Inferior parietal cortex (tissue), 1 donor: ENCODE measurements around the gene CD46.

ENCODE experiments used
- DNase-seq: peaks from one replicate; pipeline ENCODE4 v3.0.0-alpha.2; 2016; ENCODE audit errors: extremely low spot score

CD46 gene

GRCh38 chr1:207797229-207797973 is 45.5 kb downstream of the CD46 start:
- peak; percentile 92 for DNase-seq

GRCh38 chr1:207798847-207799246 is 47.0 kb downstream of the CD46 start:
- no peak for DNase-seq

GRCh38 chr1:207799989-207800648 is 48.3 kb downstream of the CD46 start:
- DNase-seq, result no peak

DNA sequence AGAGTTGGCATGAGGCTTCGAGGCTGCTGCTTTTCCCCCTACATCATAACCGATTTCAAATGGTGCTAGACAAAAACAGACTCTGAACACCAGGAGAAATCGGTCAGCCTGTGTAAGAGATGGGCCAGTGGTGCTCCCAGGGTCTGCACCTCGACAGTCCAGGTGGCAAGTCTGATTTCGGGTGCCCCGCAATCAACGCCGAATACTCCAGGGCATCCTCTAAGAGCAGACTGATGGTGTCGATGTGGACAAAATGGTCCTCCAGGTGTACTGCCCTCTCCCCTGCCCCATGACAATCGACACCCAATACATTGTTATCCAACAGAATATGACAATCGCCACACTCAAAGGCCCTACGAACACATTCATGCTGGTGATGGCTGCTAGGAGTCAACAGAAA is 50.0 kb downstream of the CD46 start:
- DNase-seq, result no peak

DNA sequence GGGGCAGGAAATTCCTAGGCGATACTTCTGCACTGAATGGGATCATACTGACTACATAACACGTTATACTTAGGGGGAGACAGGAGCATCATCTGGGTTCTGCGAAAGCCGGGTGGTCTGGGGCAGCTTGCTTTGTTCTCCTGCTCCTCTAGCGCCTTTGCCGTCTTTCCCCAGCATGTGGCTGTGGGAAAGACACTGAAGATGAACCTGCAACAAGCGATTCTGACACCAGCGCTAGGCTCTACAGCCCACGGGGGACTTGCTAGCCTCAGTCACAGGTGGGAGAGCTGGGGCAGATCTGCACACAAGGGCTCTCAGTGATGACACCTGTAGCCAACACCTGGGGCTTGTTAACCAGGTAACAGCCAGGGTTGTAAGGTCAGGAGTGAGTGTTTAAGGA is 51.8 kb downstream of the CD46 start:
- no peak for DNase-seq

- DNase-seq, result no peak
Measured at GRCh38 chr1:207804721-207805468, 53.0 kb downstream of the CD46 start.

- no peak for DNase-seq
Measured at GRCh38 chr1:207805841-207806421, 54.1 kb downstream of the CD46 start.

DNA sequence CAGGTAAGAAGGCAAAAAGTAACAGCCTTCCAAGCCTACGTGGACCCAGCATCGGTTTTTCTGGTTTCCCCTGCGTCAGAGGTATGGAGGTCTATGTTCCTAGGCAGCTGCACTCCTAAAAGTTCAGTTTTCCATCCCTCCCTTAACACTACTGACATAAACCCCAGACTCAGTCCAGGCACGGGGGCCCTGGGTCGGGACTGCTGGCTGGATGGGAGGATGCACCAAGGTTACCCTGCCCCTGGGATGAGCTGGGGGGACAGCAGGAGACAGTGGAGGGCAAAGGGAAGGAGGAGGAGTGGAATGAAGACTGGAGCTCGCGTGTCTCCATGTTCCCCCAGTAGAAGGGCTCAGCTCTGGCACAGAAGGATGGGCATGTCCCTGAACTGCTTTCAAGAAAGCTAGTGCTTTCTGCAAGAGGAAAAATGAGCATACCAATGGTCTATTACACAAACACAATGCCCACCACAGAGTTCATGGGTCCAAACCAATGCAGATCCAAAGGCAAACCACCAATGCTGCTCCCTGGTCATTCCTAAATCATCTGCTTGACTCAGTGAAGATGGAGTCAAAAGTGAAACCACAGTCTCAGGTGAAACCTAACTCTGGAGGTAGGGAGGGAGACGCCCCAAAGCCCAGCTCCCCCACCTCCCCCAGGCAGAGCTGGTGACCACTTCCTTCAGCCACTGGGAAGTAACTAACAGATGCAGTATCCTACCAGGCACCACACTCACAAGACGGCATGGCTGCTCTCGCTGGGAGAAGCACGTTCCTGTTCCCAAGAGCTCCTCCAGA is 54.9 kb downstream of the CD46 start:
- no peak for DNase-seq

DNA sequence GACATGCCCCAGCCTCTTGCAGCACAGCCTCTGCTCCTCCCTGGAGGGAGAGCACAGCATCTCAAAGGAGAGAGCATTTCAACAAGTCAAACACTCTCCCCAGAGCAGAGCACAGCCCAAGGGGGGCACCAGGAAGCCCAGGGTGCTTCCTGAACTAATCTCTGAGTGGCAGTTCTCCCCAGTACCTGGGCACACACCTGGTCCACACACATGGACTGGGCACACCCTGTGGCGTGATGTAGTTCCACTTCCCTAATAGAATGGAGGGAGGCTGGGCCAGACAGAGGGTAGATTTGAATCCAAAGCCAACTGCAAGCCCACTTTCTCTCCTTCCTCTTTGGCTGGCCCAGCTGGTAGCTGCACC is 55.5 kb downstream of the CD46 start:
- no peak for DNase-seq

DNA sequence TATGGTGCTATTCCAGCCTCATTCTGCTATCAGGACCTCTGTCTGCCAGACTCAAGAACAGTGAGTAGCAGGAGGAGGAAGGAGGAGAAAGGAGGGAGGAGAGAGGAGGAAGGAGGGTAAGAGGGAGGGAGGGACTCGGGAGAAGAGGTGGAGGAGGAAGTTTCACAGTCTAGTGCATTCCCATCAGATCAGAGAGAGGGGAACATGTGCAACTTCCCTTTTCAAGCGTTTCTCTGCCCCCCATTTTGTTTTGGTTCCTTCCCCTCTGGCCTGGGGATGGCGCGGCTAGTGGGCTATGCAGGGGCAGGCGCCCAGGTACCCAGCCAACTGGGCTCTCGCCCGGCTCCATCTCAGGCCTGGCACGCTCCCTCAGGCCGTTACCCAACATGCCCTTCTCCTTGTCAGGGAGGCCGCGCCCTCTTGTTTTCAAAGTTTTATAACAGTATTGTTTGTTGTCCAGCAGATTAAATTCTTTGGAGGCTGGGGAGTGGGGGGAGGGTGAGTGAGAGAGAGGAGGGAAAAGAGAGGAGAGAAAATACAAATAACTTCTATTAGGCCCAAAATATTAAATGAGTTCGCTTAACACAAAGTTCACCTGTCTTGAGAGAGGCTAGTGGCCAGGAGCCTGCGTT is 56.0 kb downstream of the CD46 start:
- DNase-seq, result no peak

DNA sequence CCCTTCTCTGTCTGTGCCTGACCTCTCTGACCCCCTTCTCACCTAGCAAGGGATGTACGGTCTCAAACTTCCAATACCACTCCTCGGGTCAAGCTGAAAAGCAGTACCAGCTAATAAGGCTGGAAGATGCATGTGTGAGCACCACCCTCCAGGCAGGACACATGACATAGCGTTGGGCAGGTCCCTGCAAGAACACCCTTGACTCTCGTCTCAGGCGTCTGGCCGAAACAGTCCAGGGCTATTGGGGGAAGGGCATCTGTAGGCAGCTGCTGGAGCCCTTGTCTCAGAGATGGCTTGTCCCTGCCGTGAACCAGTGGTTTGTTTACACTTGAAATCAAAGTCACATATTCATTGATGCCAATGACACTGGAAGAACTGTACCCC is 56.5 kb downstream of the CD46 start:
- DNase-seq, result no peak

DNA sequence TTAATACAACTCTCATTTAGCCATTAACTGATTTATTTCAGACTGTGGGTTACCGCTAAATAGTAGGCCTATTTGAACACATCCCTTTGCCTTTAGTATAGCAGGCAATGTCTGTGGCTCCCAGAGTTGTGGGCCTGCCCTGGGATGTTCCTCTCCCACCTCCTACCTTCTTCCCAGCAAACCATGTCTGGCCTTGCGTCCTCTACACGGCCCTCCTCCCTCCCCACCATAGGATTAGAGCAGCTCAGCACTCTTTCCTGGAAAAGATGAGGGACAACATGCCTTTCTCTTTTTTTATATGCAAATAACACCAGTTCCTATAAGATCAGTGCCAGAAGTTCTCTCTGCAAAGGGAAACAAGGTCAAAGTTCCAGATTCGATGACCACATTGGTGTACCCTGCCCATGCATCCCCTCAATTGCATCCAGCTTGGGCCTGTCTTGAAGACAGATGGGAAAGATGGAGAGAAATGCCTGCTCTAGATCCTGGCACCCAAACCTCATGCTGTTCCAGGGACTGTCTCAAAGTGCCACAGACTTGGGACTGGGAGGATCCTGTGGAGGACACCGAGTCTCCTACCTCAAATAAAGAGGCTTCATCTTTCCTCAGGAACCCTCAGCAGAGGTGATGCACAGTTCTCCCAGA is 57.2 kb downstream of the CD46 start:
- DNase-seq, result no peak

- no peak for DNase-seq
Measured at GRCh38 chr1:207810173-207810572, 58.3 kb downstream of the CD46 start.

DNA sequence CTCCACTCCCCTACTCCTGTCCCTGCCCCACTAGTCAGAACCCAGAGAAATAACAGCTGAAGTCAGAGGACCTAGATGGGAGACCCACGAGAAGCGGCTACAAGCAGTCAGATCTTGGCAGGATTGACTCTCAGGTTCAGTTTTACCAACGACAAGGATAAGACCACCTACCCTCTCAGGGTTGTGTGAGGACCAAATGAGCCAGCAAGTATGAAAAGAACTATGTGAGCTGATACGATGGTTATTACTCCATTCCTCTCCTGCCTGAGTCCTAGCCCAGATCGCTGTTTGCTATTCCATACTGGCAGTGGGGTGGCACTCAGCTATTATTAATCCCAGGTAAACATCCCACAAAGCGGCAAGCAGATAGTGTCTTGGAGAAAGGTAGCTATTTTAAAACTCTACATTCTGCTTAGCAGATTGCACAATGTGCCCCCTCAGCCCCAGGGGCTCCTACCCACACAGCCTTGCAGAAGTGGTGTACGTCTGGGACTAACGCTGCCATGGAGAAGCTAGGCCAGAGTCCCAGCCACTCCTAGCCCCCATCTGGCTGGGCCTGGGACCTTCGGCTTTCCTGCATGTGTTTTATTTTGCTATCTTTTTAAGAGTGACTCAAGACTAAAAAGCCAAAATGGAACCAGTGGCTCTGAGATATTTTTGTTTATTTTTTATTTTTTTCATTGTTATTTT is 58.9 kb downstream of the CD46 start:
- DNase-seq, result no peak

DNA sequence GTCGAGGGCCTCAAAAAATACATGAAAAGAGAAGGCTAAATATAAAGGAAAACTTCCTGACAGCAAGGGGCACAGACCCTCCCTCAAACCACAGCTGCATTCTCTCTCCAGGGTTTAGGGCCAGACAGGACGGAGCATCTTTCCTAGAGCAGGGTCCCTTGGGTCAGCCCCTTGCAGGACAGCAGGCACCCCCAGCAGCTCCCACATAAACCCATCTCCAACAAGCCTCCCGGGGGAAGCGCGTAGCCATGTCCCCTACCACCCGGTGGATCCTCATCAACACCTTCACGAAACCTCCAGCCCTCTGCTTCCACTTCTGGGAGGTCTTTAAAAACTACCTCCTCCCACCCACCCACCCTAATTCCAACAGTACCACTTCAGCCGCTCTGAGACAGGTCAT is 59.5 kb downstream of the CD46 start:
- DNase-seq, result no peak

GRCh38 chr1:207811920-207812720 is 60.3 kb downstream of the CD46 start:
- no peak for DNase-seq

GRCh38 chr1:207812778-207813511 is 61.1 kb downstream of the CD46 start:
- DNase-seq, result no peak

GRCh38 chr1:207813512-207813881 is 61.6 kb downstream of the CD46 start:
- DNase-seq, result no peak

DNA sequence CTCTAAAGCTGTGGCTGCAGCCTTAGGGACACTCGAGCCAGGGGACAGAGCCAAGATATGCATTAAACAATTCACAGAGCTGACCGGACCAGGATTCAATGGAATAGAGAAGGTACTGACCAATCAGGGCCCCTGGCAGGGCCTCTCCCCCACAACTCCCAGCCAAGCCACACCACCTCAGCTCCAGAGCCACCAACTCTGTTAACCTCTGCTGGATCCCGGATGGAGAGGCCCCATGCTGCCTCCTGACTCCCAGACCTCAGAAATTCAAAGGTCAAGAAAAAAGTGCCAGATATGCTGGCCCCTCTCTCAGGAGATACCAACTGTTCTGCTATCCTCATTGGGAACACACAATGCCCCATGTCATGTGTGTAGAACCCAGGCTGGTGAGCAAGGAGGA is 62.1 kb downstream of the CD46 start:
- no peak for DNase-seq
